Measurements from ENCODE around the gene FIG4. TPM values are rescaled to one million over a fixed set of nuclear protein-coding genes. Genes with fewer than 3 reads are reported as not detected.
"Not testable (repeated sequence)": the region's sequence is repeated elsewhere in the genome, so short reads cannot be mapped to it uniquely, and the experiment has no call there.

The FIG4 gene
- total RNA-seq, 2 experiments from 2014 or later = 17.3 to 18.2 TPM

DNA sequence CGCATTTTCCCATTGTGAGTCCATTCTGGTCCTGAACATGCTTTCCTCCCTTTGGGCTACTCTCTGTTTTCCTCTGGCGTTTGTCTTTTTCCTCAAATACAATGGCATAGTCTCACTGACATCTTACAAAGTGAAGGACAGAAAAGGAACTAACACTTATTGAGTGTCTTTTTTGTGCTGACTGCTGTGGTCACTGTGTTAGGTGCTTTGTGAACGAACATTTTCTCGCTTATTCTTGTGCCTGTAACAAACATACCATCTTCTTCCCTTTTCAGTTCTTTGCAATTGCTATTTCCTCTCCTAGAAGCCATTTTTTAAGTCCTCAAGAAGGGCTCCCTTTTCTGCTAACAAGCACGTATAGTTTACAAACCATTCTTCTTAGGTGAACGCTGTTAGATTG is 15.4 kb downstream of the FIG4 start:
- no peaks in the 10 kb centered on the region for H3K9me3 Mint-ChIP-seq
- intact Hi-C loops (cut with micrococcal nuclease) = loop anchor here (5.0 kb wide), 1 partner anchor 76 kb away; no protein-coding TSS in a partner anchor
- POLR2A ChIA-PET = no interaction called here
- DNase-seq = no peak
- peaks cover 5% of the 10 kb centered on the region for H3K4me1 Mint-ChIP-seq (ENCODE audit: low read depth)
- no peaks in the 10 kb centered on the region for H3K27me3 Mint-ChIP-seq
- no peaks in the 10 kb centered on the region for H3K36me3 Mint-ChIP-seq
- no peak overlapping the region for H3K27ac Mint-ChIP-seq
- CTCF ChIA-PET = interaction anchor here (5.1 to 8.1 kb wide), 2 partner anchors 333 to 684 kb away, joined by 35 to 161 read pairs; no protein-coding TSS in a partner anchor
- no peak overlapping the region for H3K4me3 Mint-ChIP-seq

DNA sequence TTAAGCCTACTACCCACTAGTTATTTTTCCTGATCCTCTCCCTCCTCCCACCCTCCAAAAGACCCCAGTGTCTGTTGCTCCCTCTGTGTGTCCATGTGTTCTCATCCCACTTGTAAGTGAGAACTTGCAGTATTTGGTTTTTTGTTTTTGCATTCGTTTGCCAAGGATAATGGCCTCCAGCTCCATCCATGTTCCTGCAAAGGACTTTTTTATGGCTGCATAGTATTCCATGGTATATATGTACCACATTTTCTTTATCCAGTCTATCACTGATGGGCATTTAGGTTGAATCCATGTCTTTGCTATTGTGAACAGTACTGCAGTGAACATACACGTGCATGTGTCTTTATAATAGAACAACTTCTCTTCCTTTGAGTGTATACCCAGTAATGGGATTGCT is 17.0 kb downstream of the FIG4 start:
- CTCF ChIA-PET = interaction anchor here (1.4 kb wide), 1 partner anchor 12 kb away, joined by 3 read pairs; no protein-coding TSS in a partner anchor
- POLR2A ChIA-PET, H3K36me3 Mint-ChIP-seq: not testable (repeated sequence)

GRCh38 chr6:109713097-109713496 is 22.0 kb downstream of the FIG4 start:
- CTCF ChIA-PET = interaction anchor here (3.0 kb wide), 1 partner anchor 8 kb away, joined by 8 read pairs; no protein-coding TSS in a partner anchor
- no peak overlapping the region for H3K27ac Mint-ChIP-seq

More for the DNA sequence above, 17.0 kb downstream of the FIG4 start:
- not testable (repeated sequence) for H3K27ac Mint-ChIP-seq; DNase-seq; H3K4me3 Mint-ChIP-seq; H3K4me1 Mint-ChIP-seq (ENCODE audit: low read depth); H3K27me3 Mint-ChIP-seq; H3K9me3 Mint-ChIP-seq
- intact Hi-C loops (cut with micrococcal nuclease) = loop anchor here (5.0 kb wide), 1 partner anchor 74 kb away; no protein-coding TSS in a partner anchor

GRCh38 chr6:109714166-109714565 is 23.1 kb downstream of the FIG4 start:
- Mint-ChIP-seq H3K36me3 (peaks cover 7% of the 10 kb centered on the region), H3K9me3 (no peaks in the 10 kb centered on the region), H3K4me1 (ENCODE audit: low read depth) (peaks cover 2% of the 10 kb centered on the region), H3K4me3 (no peak overlapping the region), H3K27ac (no peak overlapping the region), H3K27me3 (no peaks in the 10 kb centered on the region)
- CTCF ChIA-PET = interaction anchor here (1.3 to 3.0 kb wide), 4 partner anchors 9 to 326 kb away, joined by 3 to 8 read pairs (median 6); no protein-coding TSS in a partner anchor
- POLR2A ChIA-PET = interaction anchor here (0.6 kb wide), 1 partner anchor 307 kb away, joined by 3 read pairs; no protein-coding TSS in a partner anchor
- DNase-seq = no peak
- intact Hi-C loops (cut with micrococcal nuclease) = no loop called here

More at GRCh38 chr6:109713097-109713496, 22.0 kb downstream of the FIG4 start:
- H3K27me3 Mint-ChIP-seq = no peaks in the 10 kb centered on the region
- peak; percentile 53 for DNase-seq
- peaks cover 3% of the 10 kb centered on the region for H3K36me3 Mint-ChIP-seq
- peaks cover 2% of the 10 kb centered on the region for H3K4me1 Mint-ChIP-seq (ENCODE audit: low read depth)
- H3K9me3 Mint-ChIP-seq = no peaks in the 10 kb centered on the region
- intact Hi-C loops (cut with micrococcal nuclease) = no loop called here
- no peak overlapping the region for H3K4me3 Mint-ChIP-seq
- POLR2A ChIA-PET = no interaction called here

DNA sequence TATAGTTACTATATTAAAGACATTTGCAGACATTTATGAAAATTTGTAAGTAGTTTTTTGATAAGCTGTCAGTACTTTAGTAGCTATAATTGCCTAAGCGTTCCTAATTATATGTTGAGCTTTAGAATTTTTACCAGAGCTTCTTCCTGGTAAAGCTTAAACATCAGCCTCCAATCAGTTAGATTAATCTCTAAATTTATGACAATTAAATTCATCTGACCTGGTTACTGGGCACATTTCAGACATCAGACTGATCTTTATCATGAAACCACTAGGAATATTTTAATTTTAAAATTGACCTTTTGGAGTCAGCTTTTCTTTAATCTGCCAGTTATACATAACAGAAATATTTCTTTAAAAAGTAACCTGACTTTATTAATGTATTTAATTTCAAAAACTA is 23.5 kb downstream of the FIG4 start:
- intact Hi-C loops (cut with micrococcal nuclease) = no loop called here
- Mint-ChIP-seq H3K4me1 (ENCODE audit: low read depth) (peaks cover 2% of the 10 kb centered on the region), H3K9me3 (no peaks in the 10 kb centered on the region), H3K27ac (no peak overlapping the region), H3K4me3 (no peak overlapping the region), H3K27me3 (no peaks in the 10 kb centered on the region), H3K36me3 (peaks cover 8% of the 10 kb centered on the region)
- ChIA-PET CTCF (interaction anchor here (1.3 to 3.0 kb wide), 4 partner anchors 10 to 326 kb away, joined by 3 to 8 read pairs (median 6); no protein-coding TSS in a partner anchor), POLR2A (interaction anchor here (0.6 kb wide), 1 partner anchor 308 kb away, joined by 3 read pairs; no protein-coding TSS in a partner anchor)
- DNase-seq = no peak

DNA sequence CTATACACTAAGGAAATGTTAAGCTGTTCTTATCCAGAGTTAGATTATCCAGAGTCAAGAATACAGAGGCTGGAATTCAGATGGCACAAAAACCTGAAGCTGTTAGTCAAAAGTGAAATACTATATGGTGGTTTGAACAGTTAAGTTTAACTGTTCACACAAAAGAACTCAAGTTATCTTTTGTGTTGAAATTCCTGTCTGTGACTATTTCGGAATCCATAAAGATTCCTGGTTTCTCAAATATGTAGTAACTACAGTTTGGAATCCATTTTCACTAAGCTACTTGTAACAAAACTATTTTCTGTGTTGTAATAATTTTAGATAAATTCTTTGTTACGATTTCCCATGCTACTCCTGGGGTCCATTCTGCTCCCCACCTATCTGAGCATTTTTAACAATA is 24.5 kb downstream of the FIG4 start:
- CTCF ChIA-PET = interaction anchor here (1.8 to 3.0 kb wide), 3 partner anchors 11 to 324 kb away, joined by 3 to 8 read pairs (median 4); no protein-coding TSS in a partner anchor
- Mint-ChIP-seq H3K27ac (no peak overlapping the region), H3K36me3 (peaks cover 11% of the 10 kb centered on the region), H3K4me1 (ENCODE audit: low read depth) (no peaks in the 10 kb centered on the region), H3K27me3 (no peaks in the 10 kb centered on the region), H3K9me3 (no peaks in the 10 kb centered on the region), H3K4me3 (no peak overlapping the region)
- POLR2A ChIA-PET = no interaction called here
- DNase-seq = no peak
- intact Hi-C loops (cut with micrococcal nuclease) = no loop called here

GRCh38 chr6:109717971-109718370 is 26.9 kb downstream of the FIG4 start:
- H3K4me1 Mint-ChIP-seq (ENCODE audit: low read depth) = no peaks in the 10 kb centered on the region
- peaks cover 16% of the 10 kb centered on the region for H3K36me3 Mint-ChIP-seq
- no peak overlapping the region for H3K4me3 Mint-ChIP-seq
- CTCF ChIA-PET = no interaction called here
- intact Hi-C loops (cut with micrococcal nuclease) = no loop called here
- DNase-seq = no peak
- no peaks in the 10 kb centered on the region for H3K27me3 Mint-ChIP-seq
- H3K27ac Mint-ChIP-seq = no peak overlapping the region
- POLR2A ChIA-PET = no interaction called here
- H3K9me3 Mint-ChIP-seq = no peaks in the 10 kb centered on the region

- Mint-ChIP-seq H3K4me3 (no peak overlapping the region), H3K27me3 (no peaks in the 10 kb centered on the region), H3K36me3 (peaks cover 23% of the 10 kb centered on the region), H3K9me3 (no peaks in the 10 kb centered on the region), H3K27ac (no peak overlapping the region), H3K4me1 (ENCODE audit: low read depth) (no peaks in the 10 kb centered on the region)
- no peak for DNase-seq
- intact Hi-C loops (cut with micrococcal nuclease) = no loop called here
- ChIA-PET POLR2A (no interaction called here), CTCF (no interaction called here)
These were observed 27.9 kb downstream of the FIG4 start for GRCh38 chr6:109718991-109719390.

DNA sequence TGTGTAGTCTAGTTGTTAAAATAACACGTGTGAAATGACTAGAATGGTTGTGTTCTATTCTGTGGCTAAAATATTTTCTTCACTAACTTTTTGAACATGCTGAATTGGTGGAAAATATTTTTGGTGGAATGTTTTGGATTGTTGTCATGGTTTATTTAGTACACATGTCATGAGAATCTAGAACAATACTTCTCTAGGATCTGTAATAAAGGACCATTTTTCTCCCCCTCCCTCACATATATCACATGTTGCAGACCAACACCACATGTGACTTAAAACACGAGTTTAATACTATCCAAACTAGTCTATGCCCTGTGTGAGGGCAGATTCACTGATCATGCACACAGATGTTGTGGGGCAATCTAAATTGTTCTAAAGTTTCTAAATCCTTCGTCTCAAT is 29.2 kb downstream of the FIG4 start:
- ChIA-PET CTCF (no interaction called here), POLR2A (no interaction called here)
- H3K27me3 Mint-ChIP-seq = no peaks in the 10 kb centered on the region

DNA sequence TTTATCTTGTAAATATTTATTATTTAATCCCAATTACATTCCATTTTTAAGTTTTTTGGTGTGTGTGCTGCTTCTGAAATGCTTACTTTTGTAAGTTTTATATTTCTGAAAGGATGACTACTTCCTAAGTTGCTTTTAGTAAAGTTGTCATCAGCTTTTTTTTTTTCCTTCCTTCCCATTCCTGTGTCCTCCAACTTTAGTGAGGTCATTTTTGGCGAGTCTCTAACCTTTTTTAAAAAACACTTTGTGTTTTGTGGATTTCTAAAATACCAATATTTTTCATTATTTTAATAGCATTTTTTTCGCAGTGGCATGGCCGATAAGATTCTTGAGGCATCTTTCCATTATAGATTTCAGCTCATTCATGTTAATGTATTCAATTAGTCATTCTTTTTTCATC is 30.9 kb downstream of the FIG4 start:
- Mint-ChIP-seq H3K4me3 (no peak overlapping the region), H3K27ac (no peak overlapping the region), H3K9me3 (peaks cover 6% of the 10 kb centered on the region), H3K27me3 (no peaks in the 10 kb centered on the region), H3K4me1 (ENCODE audit: low read depth) (no peaks in the 10 kb centered on the region), H3K36me3 (peaks cover 38% of the 10 kb centered on the region)
- DNase-seq = no peak
- intact Hi-C loops (cut with micrococcal nuclease) = no loop called here
- POLR2A ChIA-PET = no interaction called here
- CTCF ChIA-PET = interaction anchor here (1.4 to 1.7 kb wide), 3 partner anchors 17 to 332 kb away, joined by 3 to 4 read pairs (median 4); no protein-coding TSS in a partner anchor

More for the DNA sequence above, 29.2 kb downstream of the FIG4 start:
- intact Hi-C loops (cut with micrococcal nuclease) = no loop called here
- Mint-ChIP-seq H3K4me3 (no peak overlapping the region), H3K4me1 (ENCODE audit: low read depth) (no peaks in the 10 kb centered on the region), H3K36me3 (peaks cover 31% of the 10 kb centered on the region), H3K27ac (no peak overlapping the region), H3K9me3 (peaks cover 4% of the 10 kb centered on the region)
- DNase-seq = no peak

GRCh38 chr6:109722564-109723254 is 31.6 kb downstream of the FIG4 start:
- Mint-ChIP-seq H3K4me1 (ENCODE audit: low read depth) (no peaks in the 10 kb centered on the region), H3K27ac (no peak overlapping the region), H3K9me3 (peaks cover 6% of the 10 kb centered on the region), H3K36me3 (peaks cover 34% of the 10 kb centered on the region), H3K27me3 (no peaks in the 10 kb centered on the region), H3K4me3 (no peak overlapping the region)
- intact Hi-C loops (cut with micrococcal nuclease) = no loop called here
- CTCF ChIA-PET = interaction anchor here (1.4 to 1.7 kb wide), 2 partner anchors 317 to 332 kb away, joined by 4 read pairs; no protein-coding TSS in a partner anchor
- DNase-seq = no peak
- POLR2A ChIA-PET = no interaction called here

DNA sequence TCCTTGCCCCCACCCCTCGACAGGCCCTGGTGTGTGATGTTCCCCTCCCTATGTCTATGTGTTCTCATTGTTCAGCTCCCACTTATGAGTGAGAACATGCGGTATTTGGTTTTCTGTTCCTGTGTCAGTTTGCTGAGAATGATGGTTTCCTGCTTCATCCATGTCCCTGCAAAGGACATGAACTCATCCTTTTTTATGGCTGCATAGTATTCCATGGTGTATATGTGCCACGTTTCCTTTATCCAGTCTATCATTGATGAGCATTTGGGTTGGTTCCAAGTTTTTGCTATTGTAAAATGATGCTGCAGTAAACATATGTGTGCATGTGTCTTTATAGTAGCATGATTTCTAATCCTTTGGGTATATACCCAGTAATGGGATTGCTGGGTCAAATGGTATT is 34.2 kb downstream of the FIG4 start:
- CTCF ChIA-PET; H3K9me3 Mint-ChIP-seq; DNase-seq; POLR2A ChIA-PET; H3K27me3 Mint-ChIP-seq; intact Hi-C loops (cut with micrococcal nuclease); H3K4me1 Mint-ChIP-seq (ENCODE audit: low read depth); H3K4me3 Mint-ChIP-seq; H3K27ac Mint-ChIP-seq: not testable (repeated sequence)
- H3K36me3 Mint-ChIP-seq = peaks cover 33% of the 10 kb centered on the region
